GM19468 (cell line): ENCODE measurements around the gene CTBS.
"Not testable (repeated sequence)": the region's sequence is repeated elsewhere in the genome, so short reads cannot be mapped to it uniquely, and the experiment has no call there.

Experiments used
- ATAC-seq: cut with Tn5 transposase; IDR thresholded peaks from one replicate; pipeline ENCODE4 v1.9.1; 2021; ENCODE audit warnings: mild to moderate bottlenecking, moderate library complexity, moderate number of reproducible peaks; ENCODE audit not compliant: unreplicated experiment; ENCODE audit errors: extremely low read depth

The CTBS gene

GRCh38 chr1:84508510-84508909 is 65.7 kb downstream of the CTBS start:
- no peak for ATAC-seq

- ATAC-seq = not testable (repeated sequence)
These were observed 66.4 kb downstream of the CTBS start for GRCh38 chr1:84507887-84508286.

GRCh38 chr1:84506729-84507453 is 67.3 kb downstream of the CTBS start:
- ATAC-seq = no peak

GRCh38 chr1:84506002-84506728 is 68.1 kb downstream of the CTBS start, which contains the start of the genes GNG5 and SPATA1:
Gene GNG5, minus strand, starts transcription at chr1:84506581. Its CDS starts 490 bp downstream, at chr1:84506091.
Gene SPATA1, plus strand, starts transcription at chr1:84506386. Its CDS starts 9,974 bp downstream, at chr1:84516360.
- ATAC-seq = peak; percentile 74

DNA sequence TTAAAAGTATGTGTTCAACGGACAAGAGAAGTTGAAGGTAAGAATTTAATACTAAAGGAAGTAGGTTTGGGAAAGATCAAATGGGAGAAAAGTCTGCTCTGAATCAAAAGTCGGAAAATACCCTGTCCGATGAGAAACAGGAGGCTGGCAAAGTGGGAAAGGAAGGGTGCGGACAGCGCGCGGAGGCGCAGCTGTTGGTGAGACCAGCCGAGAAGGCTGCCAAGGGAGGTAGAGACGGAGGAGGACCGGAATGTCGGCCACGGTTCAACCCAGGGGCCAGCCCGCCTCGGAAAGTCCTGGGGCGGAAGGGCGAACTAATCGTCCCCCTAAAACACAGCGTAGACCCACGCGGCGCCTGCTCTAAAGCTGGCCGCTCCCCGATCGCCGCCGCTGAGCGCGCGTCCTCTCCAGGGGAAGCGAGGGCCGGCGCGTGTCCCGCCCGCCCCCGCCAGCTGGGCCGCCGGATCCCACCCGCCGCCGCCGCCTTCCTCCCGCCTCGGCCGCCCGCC is 68.7 kb downstream of the CTBS start:
- ATAC-seq = peak; percentile 0

DNA sequence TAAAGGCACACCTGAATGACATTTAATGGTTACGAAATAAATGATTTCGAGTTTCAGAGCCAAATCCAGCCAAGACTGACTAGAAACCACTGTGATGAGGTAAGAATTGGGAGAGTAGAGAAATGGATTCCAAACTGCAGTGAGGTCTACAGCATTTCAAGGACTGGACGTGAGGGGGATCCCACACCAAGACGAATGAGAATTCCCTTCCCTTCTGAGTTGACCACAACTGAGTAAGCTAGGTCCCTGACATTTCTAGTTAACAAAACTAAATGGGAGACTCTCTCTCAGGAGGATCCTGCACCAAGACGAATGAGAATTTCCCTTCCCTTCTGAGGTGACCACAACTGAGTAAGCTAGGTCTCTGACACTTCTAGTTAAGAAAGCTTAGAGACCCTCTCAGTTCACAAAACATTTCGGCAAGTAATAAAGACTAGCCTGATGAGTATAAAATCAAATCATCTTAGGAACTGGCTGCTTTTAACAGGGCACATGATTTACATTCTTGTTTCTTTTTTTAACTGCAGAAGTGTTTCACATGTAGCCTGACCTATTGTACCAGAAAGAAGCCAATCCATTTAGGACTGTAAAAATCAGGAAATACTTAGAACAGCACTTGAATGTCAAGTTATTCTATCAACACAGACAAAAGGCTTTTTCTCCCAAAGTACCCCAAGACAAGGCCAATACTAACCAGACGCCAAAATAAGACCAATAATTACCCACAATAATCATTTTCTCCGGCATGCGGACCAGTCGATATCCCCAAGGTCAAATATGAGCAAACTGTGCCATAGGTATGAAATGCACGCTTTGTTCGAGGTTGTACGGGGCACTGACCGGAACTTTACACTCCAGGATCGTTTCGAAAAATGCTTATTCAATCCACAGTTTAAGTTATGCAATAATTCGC is 69.4 kb downstream of the CTBS start:
- no peak for ATAC-seq

- no peak for ATAC-seq
These were observed 71.3 kb downstream of the CTBS start for GRCh38 chr1:84502927-84503326.
